Measurements from ENCODE around the gene KHDRBS1.

The KHDRBS1 gene

GRCh38 chr1:31981456-31981839, 32.2 kb upstream of the KHDRBS1 start:
- no peak for TF ChIP-seq CTCF (IDR thresholded peaks at IDR 0.05; ENCODE audit: control insufficient read depth, extremely low read depth, insufficient read depth)
- no peak overlapping the region for H3K4me3 ChIP-seq (ENCODE audit: low read depth, low read length)
- DNase-seq (ENCODE audit: low read depth) = no peak

DNA sequence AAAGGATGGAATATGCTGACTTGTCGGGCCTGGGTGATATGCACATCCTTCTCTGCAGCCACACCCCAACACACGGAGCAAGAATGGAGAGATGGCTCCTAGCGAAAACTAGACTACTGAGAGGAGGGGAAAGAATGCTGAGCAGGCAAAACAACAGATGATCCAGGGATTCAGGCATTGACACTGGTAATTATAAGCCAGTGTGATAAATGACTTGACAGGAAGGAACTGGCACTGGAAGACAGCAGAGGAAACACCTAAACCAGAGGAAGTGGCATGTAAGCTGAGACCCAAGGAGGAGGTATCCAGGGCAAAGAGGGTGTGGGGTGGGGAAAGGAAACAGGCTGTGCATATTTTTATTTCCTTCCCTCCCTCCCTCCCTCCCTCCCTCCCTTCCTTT, 31.7 kb upstream of the KHDRBS1 start:
- DNase-seq (ENCODE audit: low read depth) = no peak
- TF ChIP-seq CTCF (IDR thresholded peaks at IDR 0.05; ENCODE audit: control insufficient read depth, extremely low read depth, insufficient read depth) = no peak
- no peak overlapping the region for H3K4me3 ChIP-seq (ENCODE audit: low read depth, low read length)

DNA sequence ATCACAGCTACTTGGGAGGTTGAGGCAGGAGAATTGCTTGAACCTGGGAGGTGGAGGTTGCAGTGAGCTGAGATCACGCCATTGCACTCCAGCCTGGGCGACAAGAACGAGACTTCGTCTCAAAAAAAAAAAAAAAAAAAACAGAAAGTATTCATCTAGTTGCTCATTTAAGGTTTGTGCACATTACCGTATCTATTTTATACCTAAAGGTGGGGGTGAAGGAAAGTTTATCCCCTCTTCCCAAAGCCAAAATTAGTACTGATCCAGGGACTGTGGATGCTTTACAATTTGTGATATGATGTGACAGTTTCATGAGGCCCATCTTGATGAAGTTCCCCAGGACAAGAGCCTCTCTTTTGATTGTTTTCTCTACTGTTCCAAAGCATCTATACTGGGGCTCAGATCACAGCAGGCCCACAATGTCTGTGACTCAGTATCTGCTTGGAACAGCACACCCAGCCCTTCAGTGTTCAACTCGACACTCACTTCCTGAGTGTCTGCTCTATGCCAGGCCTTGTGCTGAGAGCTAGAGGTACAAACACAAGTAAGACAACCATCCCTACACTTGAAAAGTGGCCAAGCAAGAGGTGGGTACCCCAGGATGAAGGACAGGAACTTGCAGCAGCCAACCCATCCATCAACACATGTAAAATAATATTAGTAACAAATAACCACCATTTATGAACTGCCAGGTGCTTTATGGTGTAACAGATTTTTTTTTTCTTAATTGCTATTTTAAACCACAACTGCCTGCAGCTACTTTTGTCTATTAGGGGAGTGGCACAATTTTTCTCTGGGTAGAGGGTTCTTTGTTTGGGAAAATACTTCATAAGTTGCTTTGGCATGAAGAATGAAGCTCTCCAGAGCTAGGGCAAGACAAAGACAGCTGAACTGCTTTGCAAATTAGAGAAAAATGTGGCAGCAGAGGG, 29.0 kb upstream of the KHDRBS1 start:
- no peak overlapping the region for H3K4me3 ChIP-seq (ENCODE audit: low read depth, low read length)
- no peak for TF ChIP-seq CTCF (IDR thresholded peaks at IDR 0.05; ENCODE audit: control insufficient read depth, extremely low read depth, insufficient read depth)
- no peak for DNase-seq (ENCODE audit: low read depth)

DNA sequence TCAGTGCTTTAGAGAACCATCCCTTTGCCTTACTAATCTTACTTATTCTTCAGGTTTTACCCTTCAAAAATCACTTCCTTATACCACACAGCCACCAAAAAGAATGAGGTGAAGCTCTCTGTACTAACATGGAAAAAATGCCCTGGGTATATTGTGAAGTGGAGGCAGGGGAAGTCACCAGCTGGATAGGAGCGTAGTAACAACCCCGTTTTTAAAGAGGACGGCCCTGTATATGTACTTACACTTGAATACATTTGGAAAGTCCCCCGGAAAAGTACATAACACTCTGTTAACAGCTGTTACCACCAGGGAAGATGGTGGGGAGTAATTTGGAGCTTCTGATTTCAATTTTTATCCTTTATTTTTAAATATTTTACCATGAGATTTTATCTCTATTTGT, 28.2 kb upstream of the KHDRBS1 start:
- no peak overlapping the region for H3K4me3 ChIP-seq (ENCODE audit: low read depth, low read length)
- no peak for TF ChIP-seq CTCF (IDR thresholded peaks at IDR 0.05; ENCODE audit: control insufficient read depth, extremely low read depth, insufficient read depth)
- DNase-seq (ENCODE audit: low read depth) = no peak

DNA sequence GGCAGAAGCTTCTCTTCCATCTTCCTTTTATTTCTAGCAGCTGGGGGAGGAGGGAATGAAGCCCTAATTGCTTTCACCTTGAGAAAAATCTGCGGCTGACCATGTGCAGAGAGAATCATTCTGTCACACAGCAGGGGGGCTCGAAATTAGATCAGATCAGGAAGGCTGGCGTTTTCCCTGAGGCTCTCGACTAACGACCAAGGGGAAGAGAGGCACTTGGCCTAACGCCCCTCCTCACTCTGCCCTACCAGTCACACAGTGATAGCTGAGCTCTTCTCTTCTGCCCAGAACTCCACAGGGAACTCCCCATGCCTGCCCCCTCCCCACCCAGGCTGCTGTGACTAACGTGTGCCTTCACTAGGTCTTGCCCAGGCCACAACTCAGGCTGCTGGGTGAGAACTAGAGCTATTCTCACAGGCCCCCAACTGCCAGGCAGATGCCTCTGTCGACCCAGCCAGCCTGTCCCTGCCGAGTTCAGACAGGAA, 26.5 kb upstream of the KHDRBS1 start:
- TF ChIP-seq CTCF (IDR thresholded peaks at IDR 0.05; ENCODE audit: control insufficient read depth, extremely low read depth, insufficient read depth) = no peak
- DNase-seq (ENCODE audit: low read depth) = no peak
- H3K4me3 ChIP-seq (ENCODE audit: low read depth, low read length) = no peak overlapping the region

GRCh38 chr1:31989964-31990363, 23.7 kb upstream of the KHDRBS1 start:
- no peak for TF ChIP-seq CTCF (IDR thresholded peaks at IDR 0.05; ENCODE audit: control insufficient read depth, extremely low read depth, insufficient read depth)
- DNase-seq (ENCODE audit: low read depth) = no peak
- H3K4me3 ChIP-seq (ENCODE audit: low read depth, low read length) = no peak overlapping the region
